GM19455 (cell line): ENCODE data around the gene ZNF256.

Source experiments
- ATAC-seq: cut with Tn5 transposase; IDR thresholded peaks from one replicate; pipeline ENCODE4 v1.9.1; 2021; ENCODE audit not compliant: unreplicated experiment

Gene ZNF256

DNA sequence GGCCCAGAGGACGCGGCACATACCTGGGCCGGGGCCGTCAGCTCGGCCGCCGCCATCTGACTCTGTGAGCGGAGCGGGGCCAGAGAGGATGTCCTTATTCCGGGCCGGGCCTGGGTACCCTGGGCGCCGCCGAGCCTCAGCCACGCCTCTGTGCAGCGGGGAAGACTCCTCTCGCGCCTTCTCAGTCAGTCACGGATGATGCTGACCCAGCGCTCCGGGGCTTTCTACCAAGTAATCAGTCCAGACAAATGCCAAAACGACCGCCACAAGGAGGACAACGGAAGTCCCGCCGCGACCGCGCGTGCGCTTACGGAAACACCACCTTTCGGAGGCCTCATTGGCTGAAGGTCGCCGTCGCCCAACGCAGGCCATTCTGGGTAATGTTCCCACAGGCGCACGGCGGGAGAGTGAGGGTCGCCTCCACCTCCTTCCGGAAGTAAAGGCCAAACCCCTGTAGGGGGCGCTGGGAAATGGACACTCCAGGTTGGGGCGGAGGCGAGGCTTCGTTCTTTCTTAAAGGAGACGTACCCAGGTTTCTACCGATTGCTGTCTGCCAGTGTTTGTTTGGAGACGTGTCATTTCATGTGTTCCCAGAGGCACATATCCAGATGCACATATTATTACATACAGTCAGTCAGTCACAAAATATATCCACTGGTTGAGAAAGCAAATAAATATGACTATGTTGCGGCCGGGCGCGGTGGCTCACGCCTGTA is at the start of gene ZNF256:
Gene ZNF256 (minus strand): TSS at position 288 of the 716 bp plus-strand sequence. CDS start 232 bp downstream, at position 56.
- ATAC-seq: peak; percentile 66

DNA sequence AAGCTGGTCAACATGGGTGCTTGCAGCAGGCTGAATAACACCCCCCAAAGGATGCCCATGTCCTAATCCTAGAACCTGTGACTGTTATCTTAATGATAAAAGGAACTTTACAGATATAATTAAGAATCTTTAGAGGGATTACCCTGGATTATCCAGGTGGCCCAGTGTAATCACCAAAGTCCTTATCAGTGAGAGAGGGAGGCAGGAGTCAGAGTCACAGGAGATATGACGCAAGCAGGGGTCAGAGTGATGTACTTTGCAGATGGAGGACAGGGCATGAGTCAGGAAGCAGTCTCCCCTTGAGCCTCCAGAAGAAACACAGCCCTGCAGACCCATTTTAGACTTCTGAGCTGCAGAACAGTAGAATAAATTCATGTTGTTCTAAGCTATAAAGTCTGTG is 45.3 kb upstream of the ZNF256 start:
- no peak for ATAC-seq

DNA sequence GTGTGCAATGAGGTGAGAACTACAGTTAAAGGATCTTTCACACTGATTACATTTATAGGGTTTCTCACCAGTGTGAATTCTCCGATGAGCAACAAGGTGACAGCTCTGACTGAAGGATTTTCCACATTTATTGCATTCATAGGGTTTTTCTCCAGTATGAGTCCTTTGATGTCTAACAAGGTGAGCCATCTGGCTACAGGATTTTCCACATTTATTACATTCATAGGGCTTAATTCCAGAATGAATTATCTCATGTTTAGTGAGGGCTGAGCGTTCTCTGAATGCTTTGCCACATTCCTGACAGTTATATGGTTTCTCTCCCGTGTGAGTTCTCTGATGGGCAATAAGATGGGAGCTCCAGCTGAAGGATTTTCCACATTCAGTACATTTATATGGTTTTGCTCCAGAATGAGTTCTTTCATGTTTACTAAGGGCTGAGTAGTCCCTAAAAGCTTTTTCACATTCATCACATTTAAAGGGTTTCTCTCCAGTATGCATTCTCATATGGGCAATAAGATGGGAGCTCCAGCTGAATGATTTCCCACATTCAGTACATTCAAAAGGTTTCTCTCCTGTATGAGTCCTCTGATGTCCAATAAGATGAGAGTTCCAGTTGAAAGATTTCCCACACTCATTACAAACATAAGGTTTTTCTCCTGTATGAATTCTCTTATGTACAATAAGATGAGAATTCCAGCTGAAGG is 31.2 kb upstream of the ZNF256 start:
- ATAC-seq: no peak

DNA sequence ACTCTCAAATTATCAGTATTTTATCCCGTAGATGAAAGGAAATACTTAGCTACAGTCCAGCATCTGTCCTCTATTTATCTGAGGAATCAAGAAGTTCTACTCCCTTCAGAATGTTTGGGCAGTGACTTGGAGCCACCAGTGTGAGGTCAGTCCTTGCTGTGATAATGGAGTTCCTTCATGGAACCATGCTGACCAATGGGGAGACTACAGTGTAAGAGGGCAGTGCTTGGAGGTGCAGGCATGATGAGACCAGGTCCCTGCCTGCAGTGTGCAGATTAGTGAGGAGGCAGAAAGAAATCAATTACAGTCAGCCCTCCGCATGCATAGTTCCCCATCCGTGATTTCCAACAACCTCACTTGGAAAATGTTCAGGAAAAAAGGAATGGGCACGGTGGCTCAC is 26.9 kb upstream of the ZNF256 start, which contains the start of gene C19orf18:
Gene C19orf18 (minus strand): TSS at position 101 of the 400 bp plus-strand sequence. CDS start 102 bp downstream, outside the sequence.
- ATAC-seq: no peak

- no peak for ATAC-seq
Observed at GRCh38 chr19:57964761-57965160, 17.3 kb upstream of the ZNF256 start.

DNA sequence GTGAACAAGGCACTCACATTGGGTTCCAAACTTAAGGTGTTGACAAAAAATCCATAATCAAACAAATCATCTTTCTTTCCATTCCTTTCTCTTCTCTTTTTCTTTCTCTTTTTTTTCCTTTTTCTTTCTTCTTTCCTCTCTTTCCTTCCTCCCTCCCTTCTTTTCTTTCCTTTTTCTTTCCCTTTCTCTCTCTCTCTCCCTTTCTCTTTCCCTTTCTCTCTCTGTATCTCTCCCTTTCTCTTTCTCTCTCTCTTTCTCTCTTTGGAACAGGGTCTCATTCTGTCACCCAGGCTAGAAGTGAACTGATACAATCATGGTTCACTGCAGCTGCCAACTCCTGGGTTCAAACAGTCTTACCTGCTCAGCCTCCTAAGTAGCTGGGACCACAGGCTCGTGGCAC is 14.3 kb upstream of the ZNF256 start:
- no peak for ATAC-seq

DNA sequence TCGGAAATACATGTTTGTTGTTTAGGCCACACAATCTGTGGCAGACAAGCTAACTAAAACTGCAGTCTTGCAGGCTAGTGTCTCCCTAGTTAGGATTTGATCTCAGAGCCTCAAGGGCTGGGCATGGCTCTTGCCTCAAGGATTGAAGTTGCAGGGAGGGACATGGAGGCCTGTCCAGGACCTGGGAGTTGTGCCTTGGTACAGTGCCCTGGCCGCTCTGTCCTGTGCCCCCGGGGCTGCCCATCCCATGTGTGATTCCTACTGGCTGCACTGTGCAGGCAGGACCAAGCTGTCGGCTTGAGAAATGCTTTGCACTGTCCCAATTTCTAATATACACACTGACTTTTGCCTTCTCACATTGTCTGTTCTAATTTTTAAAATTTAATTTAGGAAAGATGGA is 7.5 kb upstream of the ZNF256 start:
- no peak for ATAC-seq

GRCh38 chr19:57949702-57950101 is 2.2 kb upstream of the ZNF256 start:
- no peak for ATAC-seq

DNA sequence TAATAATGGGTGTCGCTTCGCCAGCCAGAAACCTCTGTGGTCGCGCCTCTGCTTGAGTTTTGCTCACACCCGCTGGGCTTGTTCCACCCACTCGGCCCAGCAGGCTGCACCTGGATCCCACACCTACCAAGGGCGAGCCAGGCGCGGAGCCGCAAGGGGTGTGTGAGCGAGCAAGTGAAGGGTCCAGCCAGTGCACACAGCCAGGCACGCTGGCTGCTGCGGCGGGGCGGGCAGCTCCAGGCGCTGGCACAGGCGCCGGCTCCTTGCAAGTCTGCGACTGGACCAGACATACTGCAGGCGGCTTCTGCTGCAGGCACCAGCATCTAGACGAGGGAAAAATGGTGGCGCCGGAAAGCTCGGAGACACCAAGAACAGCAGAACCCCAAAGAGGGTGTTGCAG is 1.8 kb upstream of the ZNF256 start:
- ATAC-seq: no peak

DNA sequence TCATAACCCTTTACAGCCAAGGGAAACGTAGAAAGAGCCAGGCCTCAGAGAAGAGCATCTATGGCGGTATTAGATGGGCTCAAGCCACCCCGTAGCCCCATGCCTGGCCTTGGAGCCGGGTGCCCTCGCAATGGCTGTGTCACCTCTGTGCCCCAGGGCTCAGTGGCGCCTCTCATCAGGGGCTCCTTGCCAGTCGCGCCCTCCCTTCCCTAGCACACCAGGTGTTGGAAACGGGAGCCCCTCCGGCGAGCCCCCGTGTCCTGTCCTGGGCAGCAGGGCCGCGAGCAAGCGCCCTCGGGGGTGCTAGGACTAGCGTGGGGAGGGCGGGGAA is 453 bp downstream of the ZNF256 start:
- ATAC-seq: no peak

- ATAC-seq: no peak
Observed at GRCh38 chr19:57946316-57946715, 1.2 kb downstream of the ZNF256 start.

DNA sequence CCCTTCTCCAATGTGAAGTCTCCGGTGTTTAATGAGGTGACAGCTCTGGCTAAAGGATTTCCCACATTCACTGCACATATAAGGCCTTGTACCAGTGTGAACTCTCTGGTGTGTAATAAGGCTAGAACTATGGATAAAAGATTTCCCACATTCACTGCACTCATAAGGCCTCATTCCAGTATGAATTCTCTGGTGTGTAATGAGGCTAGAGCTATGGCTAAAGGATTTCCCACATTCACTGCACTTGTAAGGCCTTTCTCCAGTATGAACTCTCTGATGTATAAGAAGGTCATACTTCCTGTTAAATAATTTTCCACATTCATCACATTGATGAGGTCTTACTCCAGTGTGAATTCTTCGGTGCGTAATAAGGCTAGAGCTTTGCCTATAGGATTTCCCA is 5.9 kb downstream of the ZNF256 start:
- no peak for ATAC-seq

DNA sequence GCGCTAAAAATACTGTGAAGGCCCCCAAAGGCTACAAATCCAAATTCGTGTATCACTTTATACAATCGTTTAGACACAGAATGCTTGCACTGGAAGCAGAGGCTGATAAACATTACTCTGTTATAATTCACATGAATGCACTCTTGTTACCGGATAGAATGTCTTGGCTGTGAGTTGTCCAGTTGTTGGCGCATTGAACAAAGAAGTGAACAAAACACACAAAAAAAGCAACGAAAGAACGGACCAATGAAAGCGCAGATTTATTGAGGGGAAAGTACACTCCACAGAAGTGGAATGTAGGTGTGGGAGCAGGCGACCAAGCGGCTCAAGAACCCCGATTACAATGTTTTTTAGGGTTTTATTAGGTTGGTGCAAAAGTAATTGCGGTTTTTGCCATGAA is 11.8 kb downstream of the ZNF256 start:
- no peak for ATAC-seq

GRCh38 chr19:57934820-57935665 is 12.5 kb downstream of the ZNF256 start, which contains the start of gene ZNF418:
Gene ZNF418 (minus strand): TSS chr19:57935402. CDS start chr19:57933822, 1,580 bp downstream.
- ATAC-seq: no peak

- ATAC-seq: no peak
Observed at GRCh38 chr19:57927587-57927986, 19.9 kb downstream of the ZNF256 start.

DNA sequence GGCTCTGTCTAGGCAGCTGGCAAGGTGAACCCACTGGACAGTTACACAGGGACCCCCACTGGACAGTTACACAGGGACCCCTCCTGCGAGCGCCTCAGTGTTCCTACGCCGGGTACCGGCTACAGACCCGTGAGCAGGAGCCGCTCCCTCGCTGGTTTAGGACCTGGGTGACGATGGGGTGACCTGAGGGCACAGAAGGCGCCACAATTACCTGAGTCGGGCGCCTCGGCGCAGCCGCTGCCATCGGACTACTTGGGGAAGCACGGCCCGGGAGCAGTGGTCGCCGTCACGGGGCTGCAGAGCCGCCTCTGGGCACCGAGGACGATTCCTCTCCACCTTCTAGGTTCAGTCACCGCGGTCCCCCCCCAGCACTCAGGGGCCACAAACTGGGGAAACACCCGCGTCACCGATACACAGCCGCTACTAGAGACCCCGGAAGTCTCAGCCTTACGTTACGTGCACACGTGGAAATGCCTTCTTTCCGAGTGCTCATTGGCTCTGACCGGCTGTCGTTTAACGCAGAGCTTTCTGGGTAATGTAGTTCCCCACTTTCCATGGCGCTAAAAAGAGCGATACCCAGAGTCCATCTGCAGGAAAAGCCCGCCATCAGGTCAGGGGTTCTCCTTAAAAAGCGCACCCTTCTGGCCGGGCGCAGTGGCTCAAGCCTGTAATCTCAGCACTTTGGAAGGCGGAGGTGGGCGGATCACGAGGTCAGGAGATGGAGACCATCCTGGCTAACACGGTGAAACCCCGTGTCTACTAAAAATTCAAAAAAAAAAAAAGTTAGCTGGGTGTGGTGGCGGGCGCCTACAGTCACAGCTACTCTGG is 31.1 kb downstream of the ZNF256 start, which contains the start of gene ZNF417:
Gene ZNF417 (minus strand): TSS at position 425 of the 828 bp plus-strand sequence. CDS start 181 bp downstream, at position 244.
- ATAC-seq: peak; percentile 98

DNA sequence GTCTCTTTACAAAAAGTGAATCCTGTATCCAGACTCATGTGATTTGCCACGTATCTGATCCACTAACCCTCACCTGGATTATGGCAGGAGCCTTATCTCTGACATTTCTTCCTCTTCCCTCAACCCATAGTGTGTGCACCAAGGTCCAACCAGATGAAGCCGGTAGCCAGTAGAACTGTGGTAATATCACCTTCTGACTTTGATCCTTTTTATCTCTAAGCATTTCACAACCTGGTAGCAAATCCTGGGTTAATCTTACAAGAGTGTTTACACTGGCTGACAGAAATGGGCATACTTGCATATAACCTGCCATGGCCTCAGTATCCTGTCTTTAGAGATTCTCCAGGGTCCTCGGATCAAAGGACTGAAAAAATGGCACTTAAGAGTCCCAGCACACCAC is 33.0 kb downstream of the ZNF256 start:
- ATAC-seq: no peak

DNA sequence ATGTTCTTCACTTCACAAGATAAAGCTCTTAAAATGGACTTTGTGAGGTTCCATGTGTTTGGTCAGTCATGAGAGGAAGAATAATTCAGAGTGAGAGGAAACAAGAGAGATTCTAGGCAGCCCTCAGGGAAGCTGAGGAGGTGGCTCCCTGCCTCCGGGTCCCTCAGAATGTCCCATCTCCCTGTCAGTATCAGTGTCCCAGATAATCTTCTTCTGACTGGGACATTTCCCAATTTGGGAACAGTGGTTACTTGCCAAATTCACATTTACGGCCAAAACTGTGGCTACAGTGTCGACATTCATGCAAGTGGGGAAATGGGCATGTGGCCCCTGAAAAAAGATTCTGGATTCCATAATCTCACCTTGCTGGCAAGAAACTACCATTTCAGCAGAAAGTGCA is 40.1 kb downstream of the ZNF256 start:
- no peak for ATAC-seq

DNA sequence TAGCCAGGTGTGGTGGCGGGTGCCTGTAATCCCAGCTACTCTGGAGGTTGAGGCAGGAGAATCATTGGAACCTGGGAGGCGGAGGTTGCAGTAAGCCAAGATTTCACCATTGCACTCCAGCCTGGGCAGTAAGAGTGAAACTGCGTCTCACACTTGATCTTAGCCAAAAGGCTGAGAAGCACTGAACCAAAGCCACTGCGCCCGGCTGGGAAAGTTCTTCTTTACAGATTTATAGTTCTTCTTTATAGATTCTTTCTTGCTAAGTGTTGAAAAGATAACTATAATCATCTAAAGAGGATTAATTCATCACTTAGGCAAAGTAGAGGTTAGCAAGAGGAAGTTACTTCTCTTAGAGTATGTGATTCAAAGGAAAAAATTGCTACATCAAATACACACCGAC is 42.2 kb downstream of the ZNF256 start:
- no peak for ATAC-seq

GRCh38 chr19:57903618-57904184 is 43.8 kb downstream of the ZNF256 start:
- ATAC-seq: no peak
